Measurements from ENCODE around the gene ITPR2. TPM values are rescaled to one million over a fixed set of nuclear protein-coding genes. Genes with fewer than 3 reads are reported as not detected.

ITPR2 gene
- 5.4 and 5.5 TPM in 2 replicates for polyA plus RNA-seq (2013)

DNA sequence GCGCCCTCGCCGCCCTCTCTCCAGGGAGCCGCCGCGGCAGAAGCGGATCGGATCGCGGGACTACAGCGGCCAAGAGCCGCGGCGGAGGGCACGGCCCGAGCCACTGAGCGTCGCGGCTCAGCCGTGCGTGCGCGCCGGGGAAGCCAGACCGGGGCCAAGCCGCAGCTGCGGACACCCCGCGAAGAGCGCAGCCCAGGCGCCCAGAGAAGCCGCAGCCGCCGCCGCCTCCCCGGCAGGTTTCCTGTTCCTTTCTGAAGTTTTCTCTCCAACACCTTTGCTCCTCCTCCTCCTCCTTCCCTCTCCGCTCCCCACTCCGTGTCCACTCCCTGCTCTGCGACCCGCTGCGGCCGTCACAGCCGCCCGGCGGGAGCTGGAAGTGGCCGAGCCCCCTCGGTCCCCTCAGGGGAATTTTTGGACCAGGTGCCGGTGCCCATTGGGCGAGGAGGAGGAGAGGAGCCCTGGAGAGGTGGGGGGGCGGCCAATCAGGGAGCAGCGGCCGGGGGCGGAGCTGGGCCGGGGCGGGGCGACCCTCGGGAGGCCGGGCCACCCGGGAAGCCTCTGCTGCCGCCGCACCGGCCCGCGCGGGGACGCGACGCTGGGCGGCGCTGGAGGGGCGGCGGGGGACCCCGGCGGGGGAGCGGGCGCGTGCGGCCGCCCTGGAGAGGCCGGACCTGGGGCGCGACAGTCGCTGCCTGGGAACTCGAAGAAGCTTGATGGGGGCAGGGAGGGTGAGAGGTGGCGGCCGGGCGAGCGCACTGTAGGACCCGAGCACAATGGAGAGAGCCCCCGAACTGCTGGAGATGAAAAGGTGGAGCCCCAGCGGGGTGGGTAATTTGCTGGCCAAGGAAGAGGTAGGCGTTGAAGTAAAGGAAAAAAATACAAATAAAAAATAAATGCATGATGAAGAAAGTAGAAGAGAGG is at the start of gene ITPR2:
Gene ITPR2 (minus strand): TSS at position 373 of the 921 bp plus-strand sequence. CDS start 413 bp downstream, outside the sequence.
- peak within 1 kb of the TSS; percentile 75 for H3K27ac ChIP-seq (ENCODE audit: low read depth, low read length)
- H3K4me2 ChIP-seq (ENCODE audit: low read length): peak within 1 kb of the TSS; percentile 82
- peak within 1 kb of the TSS; percentile 78 for H4K8ac ChIP-seq (ENCODE audit: low read depth, low read length)
- peak within 1 kb of the TSS; percentile 83 for H3K4me3 ChIP-seq (ENCODE audit: low read depth, low read length)
- no peaks in the 10 kb centered on the region for H3K36me3 ChIP-seq (ENCODE audit: control insufficient read depth in 1 of 2, insufficient read depth in 2 of 2, low read length in 2 of 2)
- H3K79me2 ChIP-seq (ENCODE audit: control insufficient read depth, insufficient read depth, low read length, poor library complexity): peaks cover 7% of the 10 kb centered on the region
- peak within 1 kb of the TSS; percentile 66 for H3K18ac ChIP-seq (ENCODE audit: low read length)
- peaks cover 17% of the 10 kb centered on the region for H3K79me1 ChIP-seq (ENCODE audit: low read length)
- no CpG with 5 or more reads among the region's 92 CpGs for WGBS (ENCODE audit: extremely low coverage, insufficient coverage, insufficient read length)
- DNase-seq: peak; percentile 97
- peaks cover 5 to 11% of the 10 kb centered on the region in 2 experiments for H3K4me1 ChIP-seq (ENCODE audit: control insufficient read depth in 1 of 2, insufficient read depth in 2 of 2, low read length in 2 of 2)
- peak within 1 kb of the TSS; percentile 72 for H4K91ac ChIP-seq (ENCODE audit: low read depth, low read length)
- peak within 1 kb of the TSS; percentile 70 for H3K9ac ChIP-seq (ENCODE audit: low read length)
- H3K23ac ChIP-seq (ENCODE audit: low read length): no peak within 1 kb of the TSS
- no peaks in the 10 kb centered on the region for H3K27me3 ChIP-seq (ENCODE audit: insufficient read depth, low read length)
- peak within 1 kb of the TSS; percentile 49 for H2BK120ac ChIP-seq (ENCODE audit: insufficient read depth, low read length, poor library complexity)
- H4K12ac ChIP-seq (ENCODE audit: low read depth, low read length): peak within 1 kb of the TSS; percentile 35
- peak within 1 kb of the TSS; percentile 58 for H2BK5ac ChIP-seq (ENCODE audit: low read depth, low read length, poor library complexity)
- H3K4ac ChIP-seq (ENCODE audit: low read depth, low read length): peak within 1 kb of the TSS; percentile 41
- H2AK5ac ChIP-seq (ENCODE audit: low read length): no peak within 1 kb of the TSS
- peak within 1 kb of the TSS; percentile 69 for H3K14ac ChIP-seq (ENCODE audit: low read length)
- no peaks in the 10 kb centered on the region for H3K9me3 ChIP-seq (ENCODE audit: insufficient read depth, low read depth, low read length)
- H2BK12ac ChIP-seq (ENCODE audit: low read length): peak within 1 kb of the TSS; percentile 23
- H2AFZ ChIP-seq (ENCODE audit: insufficient read depth, low read length, poor library complexity): peak within 1 kb of the TSS; percentile 88

DNA sequence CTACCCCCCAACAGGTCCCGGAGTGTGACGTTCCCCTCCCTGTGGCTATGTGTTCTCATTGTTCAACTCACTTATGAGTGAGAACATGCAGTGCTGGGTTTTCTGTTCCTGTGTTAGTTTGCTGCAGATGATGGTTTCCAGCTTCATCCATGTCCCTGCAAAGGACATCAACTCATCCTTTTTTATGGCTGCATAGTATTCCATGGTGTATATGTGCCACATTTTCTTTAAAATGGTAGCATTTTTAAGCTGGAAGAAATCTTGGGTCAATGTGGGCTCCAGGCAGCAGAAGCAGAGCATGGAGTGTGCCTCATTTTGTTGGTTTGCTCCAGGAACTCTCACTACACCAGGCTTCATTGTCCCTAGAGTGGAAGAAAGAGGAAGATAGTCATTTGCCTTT is 47.6 kb upstream of the ITPR2 start:
- DNase-seq: no peak
- Histone ChIP-seq H3K36me3 (ENCODE audit: control insufficient read depth in 1 of 2, insufficient read depth in 2 of 2, low read length in 2 of 2) (no peaks in the 10 kb centered on the region), H2BK12ac (ENCODE audit: low read length) (no peak overlapping the region), H2BK120ac (ENCODE audit: insufficient read depth, low read length, poor library complexity) (no peak overlapping the region), H3K27ac (ENCODE audit: low read depth, low read length) (no peak overlapping the region), H3K79me2 (ENCODE audit: control insufficient read depth, insufficient read depth, low read length, poor library complexity) (no peaks in the 10 kb centered on the region), H4K8ac (ENCODE audit: low read depth, low read length) (no peak overlapping the region), H3K4me1 (ENCODE audit: control insufficient read depth in 1 of 2, insufficient read depth in 2 of 2, low read length in 2 of 2) (peaks cover 2 to 3% of the 10 kb centered on the region in 2 experiments), H3K4me3 (ENCODE audit: low read depth, low read length) (no peak overlapping the region), H3K14ac (ENCODE audit: low read length) (no peak overlapping the region), H3K9me3 (ENCODE audit: insufficient read depth, low read depth, low read length) (no peaks in the 10 kb centered on the region), H3K18ac (ENCODE audit: low read length) (no peak overlapping the region), H3K23ac (ENCODE audit: low read length) (no peak overlapping the region), H3K9ac (ENCODE audit: low read length) (no peak overlapping the region), H3K4ac (ENCODE audit: low read depth, low read length) (no peak overlapping the region), H4K91ac (ENCODE audit: low read depth, low read length) (no peak overlapping the region), H3K27me3 (ENCODE audit: insufficient read depth, low read length) (no peaks in the 10 kb centered on the region), H3K4me2 (ENCODE audit: low read length) (no peak overlapping the region), H2AFZ (ENCODE audit: insufficient read depth, low read length, poor library complexity) (no peak overlapping the region), H2AK5ac (ENCODE audit: low read length) (no peak overlapping the region), H3K79me1 (ENCODE audit: low read length) (no peaks in the 10 kb centered on the region), H2BK5ac (ENCODE audit: low read depth, low read length, poor library complexity) (no peak overlapping the region), H4K12ac (ENCODE audit: low read depth, low read length) (no peak overlapping the region)
- no CpG with 5 or more reads among the region's 2 CpGs for WGBS (ENCODE audit: extremely low coverage, insufficient coverage, insufficient read length)

DNA sequence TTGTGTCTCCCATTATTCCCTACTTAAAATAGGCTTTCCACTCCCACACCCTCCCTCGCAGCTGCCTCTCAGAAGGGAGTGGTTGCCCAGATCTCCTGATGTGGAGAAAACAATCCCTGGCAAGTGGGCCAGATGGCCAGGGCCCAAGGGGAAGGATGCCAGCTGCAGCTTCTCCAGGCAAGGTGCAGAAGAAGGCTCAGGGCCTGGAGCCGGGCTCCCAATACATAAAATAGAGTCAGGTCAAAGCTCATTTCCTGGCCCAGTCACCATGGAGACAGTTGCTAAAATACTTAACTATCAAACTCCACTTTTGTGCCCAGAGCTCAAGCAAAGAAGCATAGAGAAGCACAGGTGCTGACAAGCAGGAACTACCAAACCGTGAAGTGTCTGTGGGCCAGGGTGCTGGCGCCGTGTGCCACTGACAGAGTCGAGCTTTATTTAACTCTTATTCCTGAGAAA is 45.7 kb upstream of the ITPR2 start:
- DNase-seq: no peak
- Histone ChIP-seq H3K9me3 (ENCODE audit: insufficient read depth, low read depth, low read length) (no peaks in the 10 kb centered on the region), H3K14ac (ENCODE audit: low read length) (no peak overlapping the region), H2BK12ac (ENCODE audit: low read length) (no peak overlapping the region), H3K79me2 (ENCODE audit: control insufficient read depth, insufficient read depth, low read length, poor library complexity) (no peaks in the 10 kb centered on the region), H3K27me3 (ENCODE audit: insufficient read depth, low read length) (no peaks in the 10 kb centered on the region), H4K91ac (ENCODE audit: low read depth, low read length) (no peak overlapping the region), H3K4me1 (ENCODE audit: control insufficient read depth in 1 of 2, insufficient read depth in 2 of 2, low read length in 2 of 2) (peaks cover 0 to 2% of the 10 kb centered on the region in 2 experiments), H2AK5ac (ENCODE audit: low read length) (no peak overlapping the region), H3K27ac (ENCODE audit: low read depth, low read length) (no peak overlapping the region), H4K8ac (ENCODE audit: low read depth, low read length) (no peak overlapping the region), H3K4me2 (ENCODE audit: low read length) (no peak overlapping the region), H3K18ac (ENCODE audit: low read length) (no peak overlapping the region), H3K23ac (ENCODE audit: low read length) (no peak overlapping the region), H3K4me3 (ENCODE audit: low read depth, low read length) (no peak overlapping the region), H3K9ac (ENCODE audit: low read length) (no peak overlapping the region), H3K4ac (ENCODE audit: low read depth, low read length) (no peak overlapping the region), H2AFZ (ENCODE audit: insufficient read depth, low read length, poor library complexity) (no peak overlapping the region), H2BK120ac (ENCODE audit: insufficient read depth, low read length, poor library complexity) (no peak overlapping the region), H3K36me3 (ENCODE audit: control insufficient read depth in 1 of 2, insufficient read depth in 2 of 2, low read length in 2 of 2) (no peaks in the 10 kb centered on the region), H2BK5ac (ENCODE audit: low read depth, low read length, poor library complexity) (no peak overlapping the region), H3K79me1 (ENCODE audit: low read length) (no peaks in the 10 kb centered on the region), H4K12ac (ENCODE audit: low read depth, low read length) (no peak overlapping the region)
- WGBS (ENCODE audit: extremely low coverage, insufficient coverage, insufficient read length): no CpG with 5 or more reads among the region's 6 CpGs

DNA sequence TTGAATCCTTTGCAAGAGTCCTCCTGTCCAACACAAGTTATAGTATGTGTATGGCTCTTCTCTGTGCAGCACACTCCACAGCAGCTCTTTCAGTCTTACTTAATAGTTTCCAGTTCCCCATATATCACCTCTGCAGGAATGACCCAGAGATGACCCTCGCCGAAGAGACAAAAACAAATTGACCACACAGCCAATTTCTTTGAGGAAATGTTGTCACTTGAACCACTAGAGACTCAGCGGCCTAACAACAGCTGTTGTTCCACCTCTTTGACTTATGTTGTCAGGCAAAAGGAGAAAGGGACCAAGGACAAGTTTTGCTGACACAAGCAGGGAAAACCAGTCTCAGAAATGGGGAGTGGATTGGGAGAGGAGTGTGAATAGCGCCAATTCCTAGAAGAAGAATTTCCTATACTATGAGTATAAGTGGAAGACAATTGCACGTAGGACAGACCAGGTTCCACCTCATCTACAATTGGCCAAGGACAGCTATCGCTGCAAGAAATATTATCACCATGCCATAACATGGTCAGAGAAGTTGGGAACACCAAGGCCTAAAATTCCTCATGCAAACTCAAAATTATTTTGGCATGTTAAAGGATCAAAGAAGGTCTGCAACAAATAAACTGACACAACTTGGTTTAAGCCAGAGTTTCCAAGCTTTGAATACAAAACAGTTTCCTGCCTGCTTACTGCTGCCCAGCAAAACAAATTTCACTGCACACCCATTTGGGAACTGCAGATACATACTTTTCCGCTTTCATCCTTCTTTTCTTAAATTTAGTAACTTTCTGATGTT is 41.7 kb upstream of the ITPR2 start:
- Histone ChIP-seq H3K4me1 (ENCODE audit: control insufficient read depth in 1 of 2, insufficient read depth in 2 of 2, low read length in 2 of 2) (peaks cover 7 to 8% of the 10 kb centered on the region in 2 experiments), H2BK120ac (ENCODE audit: insufficient read depth, low read length, poor library complexity) (no peak overlapping the region), H3K27me3 (ENCODE audit: insufficient read depth, low read length) (no peaks in the 10 kb centered on the region), H2BK12ac (ENCODE audit: low read length) (no peak overlapping the region), H3K4ac (ENCODE audit: low read depth, low read length) (no peak overlapping the region), H2BK5ac (ENCODE audit: low read depth, low read length, poor library complexity) (no peak overlapping the region), H3K27ac (ENCODE audit: low read depth, low read length) (no peak overlapping the region), H3K9me3 (ENCODE audit: insufficient read depth, low read depth, low read length) (no peaks in the 10 kb centered on the region), H3K4me2 (ENCODE audit: low read length) (no peak overlapping the region), H3K4me3 (ENCODE audit: low read depth, low read length) (no peak overlapping the region), H4K8ac (ENCODE audit: low read depth, low read length) (no peak overlapping the region), H3K36me3 (ENCODE audit: control insufficient read depth in 1 of 2, insufficient read depth in 2 of 2, low read length in 2 of 2) (no peaks in the 10 kb centered on the region), H4K12ac (ENCODE audit: low read depth, low read length) (no peak overlapping the region), H3K9ac (ENCODE audit: low read length) (no peak overlapping the region), H2AFZ (ENCODE audit: insufficient read depth, low read length, poor library complexity) (no peak overlapping the region), H4K91ac (ENCODE audit: low read depth, low read length) (no peak overlapping the region), H3K14ac (ENCODE audit: low read length) (no peak overlapping the region), H3K79me1 (ENCODE audit: low read length) (no peaks in the 10 kb centered on the region), H3K18ac (ENCODE audit: low read length) (no peak overlapping the region), H3K23ac (ENCODE audit: low read length) (no peak overlapping the region), H3K79me2 (ENCODE audit: control insufficient read depth, insufficient read depth, low read length, poor library complexity) (no peaks in the 10 kb centered on the region), H2AK5ac (ENCODE audit: low read length) (no peak overlapping the region)
- no peak for DNase-seq
- no CpG with 5 or more reads among the region's 7 CpGs for WGBS (ENCODE audit: extremely low coverage, insufficient coverage, insufficient read length)

Measured in trophoblast cell (in vitro differentiated cells and primary cell).